Activated CD4-positive, CD25-positive, alpha-beta regulatory T cell treated with anti-CD3 and anti-CD28 coated beads, Interleukin-2, amount 50 U/mL, for 16 hours (primary cell): ENCODE measurements around the gene MRPL20.
"Not testable (repeated sequence)": the region's sequence is repeated elsewhere in the genome, so short reads cannot be mapped to it uniquely, and the experiment has no call there.

Experiments used
- DNase-seq: peaks from one replicate; pipeline ENCODE4 v3.0.0-alpha.2; 2020; ENCODE audit warnings: low read depth, low spot score

MRPL20 gene

DNA sequence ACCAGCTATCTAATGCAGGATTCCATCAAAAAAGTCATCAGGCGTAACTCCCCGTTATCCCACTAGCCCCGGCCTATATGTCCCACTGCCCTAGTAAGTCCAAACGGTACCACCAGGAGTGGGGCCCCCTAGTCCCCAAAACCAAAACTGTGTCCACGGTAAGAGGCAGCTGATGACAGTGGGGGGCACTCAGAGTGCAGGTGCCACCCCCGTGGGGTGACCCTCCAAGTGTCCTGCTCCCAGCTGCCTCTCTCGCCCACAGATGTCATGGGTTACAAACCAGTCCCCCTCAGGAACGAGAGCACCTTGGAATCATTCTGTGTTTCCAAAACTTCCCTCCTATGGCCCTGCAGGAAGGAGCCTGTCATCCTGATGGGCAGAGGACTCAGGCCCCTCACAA lies 21.2 kb downstream of the MRPL20 start:
- no peak for DNase-seq

DNA sequence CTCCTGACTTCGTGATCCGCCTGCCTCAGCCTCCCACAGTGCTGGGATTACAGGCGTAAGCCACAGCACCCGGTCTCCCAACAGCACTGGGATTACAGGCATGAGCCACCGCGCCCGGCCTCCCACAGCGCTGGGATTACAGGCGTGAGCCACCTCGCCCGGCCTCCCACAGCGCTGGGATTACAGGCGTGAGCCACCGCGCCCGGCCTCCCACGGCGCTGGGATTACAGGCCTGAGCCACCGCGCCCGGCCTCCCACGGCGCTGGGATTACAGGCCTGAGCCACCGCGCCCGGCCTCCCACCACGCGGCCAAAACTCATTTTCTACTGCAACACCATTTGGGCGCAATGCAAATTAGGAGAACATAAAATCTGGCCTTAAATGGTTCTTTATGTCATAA lies 21.8 kb downstream of the MRPL20 start:
- not testable (repeated sequence) for DNase-seq

- no peak for DNase-seq
Observed at GRCh38 chr1:1381294-1381693, 25.8 kb downstream of the MRPL20 start.

DNA sequence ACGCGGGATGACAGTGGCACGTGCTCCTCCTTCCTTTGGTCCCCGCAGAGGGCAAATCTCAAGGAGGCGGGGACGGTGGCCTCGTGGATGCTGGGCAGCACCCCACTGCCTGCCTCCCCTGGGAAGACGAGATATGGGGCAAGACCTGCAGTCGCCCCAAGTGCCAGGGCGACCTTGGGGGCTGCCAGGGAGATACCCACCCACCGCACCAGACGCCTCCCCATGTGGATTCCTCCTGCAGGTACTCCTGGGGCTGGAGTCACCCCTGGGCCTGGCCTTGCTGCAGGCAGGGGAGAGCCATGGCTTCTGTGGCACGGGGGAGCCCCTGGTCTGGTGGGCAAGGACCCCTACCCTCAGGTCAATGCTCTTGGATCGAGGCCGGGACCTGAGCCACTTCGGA lies 26.2 kb downstream of the MRPL20 start:
- DNase-seq, result no peak

GRCh38 chr1:1377540-1378205 lies 29.4 kb downstream of the MRPL20 start:
- no peak for DNase-seq

DNA sequence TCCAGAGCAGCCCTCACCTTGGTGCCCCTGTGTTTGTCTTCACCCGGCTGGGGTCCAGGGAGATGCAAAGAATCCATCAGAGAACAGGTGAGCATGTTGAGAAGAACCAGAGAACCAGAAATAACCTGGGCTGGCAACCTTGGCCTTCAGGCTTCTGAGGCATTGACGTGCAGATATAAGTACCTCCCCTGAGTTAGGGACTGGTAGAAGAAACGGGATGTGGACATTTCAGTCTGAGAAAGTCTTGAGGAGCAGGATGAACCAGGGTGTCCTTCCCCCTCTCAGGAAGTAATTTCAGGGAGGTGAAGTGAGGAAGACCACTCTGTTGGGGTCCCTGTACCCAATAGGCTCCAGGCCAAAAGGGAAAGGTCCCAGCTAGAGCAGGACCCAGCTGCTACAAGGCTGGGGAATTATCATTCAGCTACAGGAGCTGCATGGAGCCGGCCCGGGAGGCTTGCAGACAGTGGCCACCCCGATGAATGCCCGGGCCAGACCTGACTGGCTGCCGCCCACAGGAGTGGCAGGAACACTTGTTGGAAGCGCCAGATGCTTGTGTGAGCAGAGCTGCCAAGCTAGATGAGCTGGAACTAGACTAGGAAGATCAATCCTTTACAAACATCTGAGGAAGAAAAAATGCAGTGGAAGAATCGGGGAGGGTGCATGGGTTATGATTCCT lies 30.4 kb downstream of the MRPL20 start:
- no peak for DNase-seq

DNA sequence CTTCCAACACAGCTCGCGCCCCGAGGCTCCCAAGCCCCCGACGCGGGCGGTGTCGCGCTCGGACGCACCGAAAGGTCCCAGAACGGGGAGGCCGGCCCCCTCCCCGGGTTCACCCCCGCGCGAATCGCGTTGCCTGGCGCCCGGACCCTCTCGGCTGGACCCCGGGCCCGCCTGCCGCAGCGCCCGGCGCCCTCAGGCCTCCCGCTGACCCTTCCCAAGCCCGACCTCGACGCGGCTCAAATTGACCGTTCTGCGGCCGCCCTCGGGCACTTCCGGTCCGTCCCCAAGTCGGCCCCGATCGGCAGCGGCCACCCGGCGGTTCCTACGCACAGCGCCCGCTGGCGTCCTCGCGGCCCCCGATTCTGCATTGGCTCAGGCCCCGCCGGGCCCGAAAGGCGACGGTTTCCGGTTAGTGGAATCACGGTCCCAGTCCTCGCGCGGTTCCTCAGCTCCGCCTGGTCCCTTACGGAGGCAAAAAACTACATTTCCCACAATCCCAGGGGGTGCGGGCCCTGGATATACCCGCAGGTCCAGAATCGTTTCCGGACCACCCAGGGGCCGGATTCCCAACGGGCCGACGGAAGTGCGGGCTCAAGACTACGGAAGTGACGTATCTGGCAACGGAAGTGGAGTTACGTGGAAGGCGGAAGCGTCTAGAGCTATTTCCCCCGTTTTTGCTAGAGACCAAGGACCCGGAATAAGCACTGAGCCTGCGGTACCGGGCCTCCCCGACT lies 32.0 kb downstream of the MRPL20 start, which contains the start of gene AURKAIP1:
AURKAIP1 (minus strand) TSS at position 279 of the 734 bp plus-strand sequence. CDS start 451 bp downstream, outside the sequence.
- DNase-seq, result peak; percentile 91

- no peak for DNase-seq
Observed at GRCh38 chr1:1374589-1374928, 32.5 kb downstream of the MRPL20 start.

GRCh38 chr1:1373815-1374588 lies 33.1 kb downstream of the MRPL20 start:
- no peak for DNase-seq

DNA sequence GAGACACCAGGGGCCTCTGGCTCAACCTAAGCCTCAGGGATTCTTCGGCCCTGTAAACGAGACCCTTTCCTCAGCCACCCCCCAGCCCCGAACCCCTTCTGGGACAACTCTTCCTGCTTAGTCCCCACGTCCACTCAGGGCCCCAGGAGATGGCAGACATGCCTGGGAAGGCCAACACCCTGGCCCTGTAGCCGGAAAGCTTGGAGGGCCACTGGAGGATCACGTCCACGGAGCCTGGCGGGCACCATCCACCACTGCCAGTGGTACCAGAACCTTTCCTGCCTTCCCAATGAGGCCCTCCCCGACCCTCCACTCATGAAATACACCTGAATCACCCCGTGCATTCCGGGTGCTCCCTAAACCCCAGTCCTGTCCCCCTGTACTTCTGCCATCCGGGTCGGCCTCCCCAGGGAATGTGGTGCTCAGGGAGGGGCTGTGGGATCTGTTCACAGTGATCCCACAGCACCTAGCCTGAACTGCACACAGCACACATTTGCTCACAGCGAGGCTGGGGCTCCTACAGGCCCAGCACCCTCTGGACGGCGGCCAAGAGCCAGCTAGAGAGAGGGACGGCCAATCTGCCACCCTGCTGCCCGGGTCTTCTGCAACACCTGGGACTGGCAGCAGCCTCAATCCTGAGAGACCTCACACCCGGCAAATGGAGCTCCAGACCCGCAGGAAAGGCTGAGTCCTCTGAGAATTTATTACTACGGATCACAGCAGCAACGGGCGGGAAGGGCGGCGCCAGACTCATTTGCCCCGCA lies 33.9 kb downstream of the MRPL20 start:
- DNase-seq, result no peak

DNA sequence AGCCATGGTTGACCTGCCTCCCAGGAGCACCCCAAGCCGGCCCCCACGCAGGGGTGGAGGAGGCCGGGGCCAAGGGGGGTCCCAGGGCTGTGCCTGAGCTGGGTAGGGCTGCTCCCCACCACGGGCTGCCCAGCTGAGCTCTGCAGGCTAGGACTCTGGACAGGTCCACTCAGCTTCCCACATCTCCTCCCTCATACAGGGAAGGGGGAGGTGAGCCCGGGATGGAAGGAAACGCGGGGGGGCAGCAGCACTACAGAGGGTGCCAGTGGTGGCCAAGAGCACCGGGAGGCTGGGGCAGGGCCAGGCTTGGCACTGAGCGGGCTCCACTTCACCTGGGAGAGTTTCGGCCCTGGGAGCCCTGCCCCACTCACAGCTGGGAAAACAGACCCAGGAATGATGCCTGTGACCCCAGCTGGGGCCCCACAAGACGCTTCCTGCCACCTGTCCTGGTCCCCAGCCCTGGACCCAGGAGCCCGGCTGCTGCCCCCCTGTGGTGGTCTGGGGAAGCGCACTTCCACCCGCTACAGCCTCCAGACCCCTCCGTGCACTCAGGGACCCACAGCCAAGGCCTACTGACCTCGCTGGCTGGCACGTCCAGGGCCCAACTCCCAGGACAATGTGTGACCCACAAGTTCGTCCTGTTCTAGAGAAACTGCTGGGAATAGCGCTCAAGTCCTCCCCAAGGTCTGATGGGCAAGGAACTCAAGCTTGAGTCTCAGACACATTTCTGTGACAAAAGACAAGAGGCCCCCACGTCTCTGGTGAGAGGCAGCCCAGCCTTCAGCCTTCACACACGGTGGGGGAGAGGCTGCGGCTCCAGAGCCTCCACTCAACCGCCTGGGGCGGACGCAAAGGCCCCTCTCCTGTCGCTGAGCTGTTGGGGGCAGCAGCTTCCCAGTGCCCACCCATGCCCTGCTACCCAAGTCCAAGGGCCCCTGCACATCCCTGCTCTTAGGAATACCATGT lies 35.1 kb downstream of the MRPL20 start:
- DNase-seq, result peak; percentile 58

DNA sequence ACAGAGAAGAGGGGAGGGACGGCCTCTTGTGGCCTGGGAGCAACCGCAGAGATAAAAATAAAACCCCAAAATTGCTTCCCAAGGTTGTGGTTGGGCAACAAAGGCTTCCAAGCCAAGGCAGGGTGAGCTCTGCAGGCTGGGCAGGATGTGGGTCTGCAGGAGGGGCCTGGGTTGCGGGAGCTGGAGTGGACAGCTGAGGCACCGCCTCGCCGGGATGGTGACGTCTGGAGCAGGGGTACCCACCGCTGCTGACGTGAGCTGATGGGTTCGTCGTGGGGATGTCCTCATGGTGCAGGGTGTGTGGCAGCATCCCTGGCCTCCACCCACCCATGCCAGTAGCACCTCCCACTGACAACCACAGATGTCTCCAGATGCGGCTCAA lies 35.7 kb downstream of the MRPL20 start:
- no peak for DNase-seq

DNA sequence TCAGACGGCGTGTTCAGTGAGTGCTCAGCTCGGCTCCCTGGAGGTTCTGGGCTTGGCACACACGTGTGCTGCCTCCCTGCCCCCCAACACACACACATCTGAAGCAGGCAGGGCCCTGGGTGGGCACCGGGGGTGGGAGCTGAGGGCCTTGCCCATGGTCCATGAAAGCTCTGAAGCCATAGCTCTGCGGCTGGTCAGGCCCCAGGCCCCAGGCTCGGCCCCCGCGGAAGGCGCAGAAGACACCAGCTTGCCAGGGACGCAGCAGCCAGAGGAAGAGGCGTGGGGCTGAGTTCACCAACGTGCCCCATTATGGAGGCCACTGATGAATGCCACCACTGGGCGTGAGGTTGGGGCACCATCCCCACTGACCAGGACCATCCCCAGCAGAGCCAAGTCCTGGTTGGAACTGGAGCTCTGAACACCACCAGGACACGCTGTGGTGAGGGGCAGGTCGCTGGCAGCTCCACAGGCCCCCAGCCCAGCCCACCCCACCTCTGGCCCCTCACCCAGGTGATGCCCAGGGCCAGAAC lies 36.3 kb downstream of the MRPL20 start:
- DNase-seq, result no peak

DNA sequence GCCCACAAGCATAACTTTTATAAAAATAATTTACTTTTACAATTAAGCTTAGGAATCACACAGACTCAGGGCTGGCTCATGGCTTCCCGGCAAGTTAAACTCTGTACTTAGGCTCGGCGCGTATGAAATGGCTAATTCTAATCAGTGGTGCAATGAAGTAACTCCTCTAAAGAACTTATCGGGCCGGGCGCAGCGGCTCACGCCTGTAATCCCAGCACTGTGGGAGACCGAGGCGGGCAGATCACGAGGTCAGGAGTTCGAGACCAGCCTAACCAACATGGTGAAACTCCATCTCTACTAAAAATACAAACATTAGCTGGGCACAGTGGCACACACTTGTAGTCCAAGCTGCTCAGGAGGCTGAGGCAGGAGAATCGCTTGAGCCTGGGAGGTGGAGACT lies 37.0 kb downstream of the MRPL20 start:
- DNase-seq, result not testable (repeated sequence)

GRCh38 chr1:1367315-1367714 lies 39.8 kb downstream of the MRPL20 start:
- DNase-seq, result no peak

GRCh38 chr1:1366699-1367066 lies 40.4 kb downstream of the MRPL20 start:
- DNase-seq, result no peak

DNA sequence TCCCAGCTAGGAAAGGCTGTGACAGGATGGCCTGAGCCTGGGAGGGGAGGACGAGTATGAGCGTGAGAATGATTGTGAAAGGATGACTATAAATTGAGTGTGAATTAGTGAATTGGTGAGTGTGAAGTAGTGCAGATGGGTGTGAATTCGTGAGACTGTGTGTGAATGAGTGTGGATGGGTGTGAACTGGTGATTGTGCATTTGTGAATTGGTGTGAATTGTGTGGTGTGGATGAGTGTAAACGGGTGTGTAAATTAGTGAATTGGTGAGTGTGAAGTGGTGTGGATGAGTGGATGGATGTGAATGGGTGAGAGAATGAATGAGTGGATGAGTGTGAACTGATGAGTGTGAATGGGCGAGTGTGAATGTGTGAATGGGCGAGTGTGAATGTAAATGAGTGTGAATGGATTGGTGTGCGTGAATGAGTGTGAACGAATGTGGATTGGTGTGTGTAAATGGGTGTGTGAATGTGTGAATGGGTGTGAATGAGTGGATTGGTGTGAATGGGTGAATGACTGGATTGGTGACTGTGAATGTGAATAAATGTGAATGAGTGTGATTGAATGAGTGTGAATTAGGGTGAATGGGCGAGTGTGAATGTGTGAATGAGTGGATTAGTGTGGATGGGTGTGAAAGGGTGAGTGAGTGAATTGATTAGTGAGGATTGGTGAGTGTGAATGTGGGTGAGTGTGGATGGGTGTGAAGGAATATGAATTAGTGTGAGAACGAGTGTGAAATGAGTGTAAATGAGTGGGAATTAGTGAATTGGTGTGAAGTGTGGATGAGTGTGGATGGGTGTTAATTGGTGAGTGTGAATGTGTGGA lies 41.0 kb downstream of the MRPL20 start:
- DNase-seq, result no peak

DNA sequence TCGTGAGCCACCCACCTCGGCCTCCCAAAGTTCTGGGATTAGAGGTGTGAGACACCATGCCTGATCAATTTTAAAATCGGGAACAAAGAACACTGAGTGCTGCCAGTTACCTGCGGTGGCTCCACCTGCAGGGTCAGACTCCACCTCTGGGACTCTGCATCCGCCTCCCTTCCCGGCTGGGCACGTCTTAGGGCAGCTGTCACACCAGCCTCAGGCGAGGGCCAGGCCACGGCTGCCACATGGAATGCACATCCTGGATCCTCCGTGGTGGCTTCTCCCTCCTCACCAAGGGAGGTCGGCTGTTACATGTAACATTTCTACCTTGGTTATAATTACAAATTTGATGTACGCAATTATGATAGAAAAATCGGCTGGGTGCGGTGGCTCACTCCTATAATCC lies 42.8 kb downstream of the MRPL20 start:
- no peak for DNase-seq

DNA sequence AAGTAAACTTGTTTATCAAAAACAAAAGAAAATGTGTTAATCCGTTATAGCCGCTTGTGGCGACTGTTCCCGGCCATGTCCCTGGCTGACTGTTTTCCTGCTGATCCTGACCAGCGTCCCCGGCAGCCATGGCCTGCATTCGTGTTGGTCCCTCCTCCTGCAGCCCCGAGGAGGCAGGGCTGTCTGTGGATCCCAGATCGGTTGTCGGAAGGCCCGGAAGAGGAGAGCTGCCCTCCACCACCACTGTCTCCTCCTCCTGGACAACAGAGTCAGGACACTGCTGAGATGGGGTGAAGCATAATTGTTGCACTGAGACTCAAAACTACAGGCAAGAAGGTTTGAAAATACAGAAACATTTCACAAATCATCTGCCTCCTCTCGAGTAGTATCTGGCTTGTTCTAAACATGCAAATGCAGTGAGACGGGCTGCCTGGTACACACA lies 45.1 kb downstream of the MRPL20 start:
- DNase-seq, result no peak
